Measurements from ENCODE around the gene UBL4B. TPM values are rescaled to one million over a fixed set of nuclear protein-coding genes. Genes with fewer than 3 reads are reported as not detected.

Gene UBL4B
- total RNA-seq, 2 donors from 2014 or later, result not detected

DNA sequence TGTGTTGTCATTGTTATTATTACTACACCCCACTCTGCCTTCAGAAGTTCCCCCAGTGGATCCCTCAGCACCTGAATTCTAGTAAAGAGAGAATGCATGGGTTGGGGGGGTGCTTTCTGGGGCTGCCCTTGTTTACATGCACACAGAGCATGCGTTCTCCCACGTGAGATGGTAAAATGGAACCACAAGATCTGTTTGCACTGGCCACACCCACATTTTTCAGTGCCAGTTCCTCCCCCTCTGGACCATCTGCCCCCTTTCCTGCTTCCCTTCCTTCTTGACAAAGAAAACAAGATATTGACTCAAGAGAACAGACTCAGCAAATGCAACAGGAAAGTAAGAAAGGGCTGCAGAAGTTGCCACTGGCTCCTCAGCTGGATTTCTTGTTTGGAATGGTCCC, 46.9 kb downstream of the UBL4B start:
- no peak for ATAC-seq

GRCh38 chr1:110160538-110161100, 48.4 kb downstream of the UBL4B start:
- Mint-ChIP-seq H3K27ac (peak overlapping the region in 1 of 2 donors; percentile 10), H3K36me3 (peaks cover 0 to 5% of the 10 kb centered on the region in 2 donors), H3K9me3 (peaks cover 0 to 3% of the 10 kb centered on the region in 2 donors)
- DNase-seq (ENCODE audit: low spot score in 2 of 2) (no peak), ATAC-seq (no peak)

More for the DNA sequence above, 46.9 kb downstream of the UBL4B start:
- Mint-ChIP-seq H3K27ac (no peak overlapping the region), H3K36me3 (peaks cover 0 to 5% of the 10 kb centered on the region in 2 donors), H3K9me3 (peaks cover 0 to 3% of the 10 kb centered on the region in 2 donors)
- no peak for DNase-seq (ENCODE audit: low spot score in 2 of 2)

- ATAC-seq, result no peak
- H3K27ac Mint-ChIP-seq, result no peak overlapping the region
- DNase-seq (ENCODE audit: low spot score in 2 of 2), result no peak
- H3K9me3 Mint-ChIP-seq, result peaks cover 0 to 3% of the 10 kb centered on the region in 2 donors
- H3K36me3 Mint-ChIP-seq, result peaks cover 0 to 5% of the 10 kb centered on the region in 2 donors
Measured at GRCh38 chr1:110161165-110161564, 48.9 kb downstream of the UBL4B start.

- peaks cover 0 to 3% of the 10 kb centered on the region in 2 donors for H3K9me3 Mint-ChIP-seq
- no peak for ATAC-seq
- peaks cover 0 to 5% of the 10 kb centered on the region in 2 donors for H3K36me3 Mint-ChIP-seq
- H3K27ac Mint-ChIP-seq, result peak overlapping the region in 1 of 2 donors; percentile 61
- DNase-seq (ENCODE audit: low spot score in 2 of 2), result peak in 1 of 2 donors; percentile 25
Measured at GRCh38 chr1:110161849-110162248, 49.6 kb downstream of the UBL4B start.

Other genes with a start within 250 kb of the UBL4B start
- 10 to 100 TPM; 13.7 to 19.9 TPM for gene CSF1, start 201.6 kb upstream of the UBL4B start, total RNA-seq
- gene AHCYL1, start 127.7 kb upstream of the UBL4B start, total RNA-seq, result 100 to 1,000 TPM in 1 of 2 donors, 10 to 100 TPM in 1; 78.8 to 112 TPM
- gene STRIP1, start 77.8 kb upstream of the UBL4B start, total RNA-seq, result 10 to 100 TPM; 26.5 to 39.8 TPM
- gene ALX3, start 41.8 kb upstream of the UBL4B start, total RNA-seq, result not detected
- gene SLC6A17, start 38.1 kb downstream of the UBL4B start, total RNA-seq, result under 1 TPM in 1 of 2 donors, not detected in 1; 0.04 TPM
- 10 to 100 TPM in 1 of 2 donors, 1 to 10 TPM in 1; 8.6 to 27.1 TPM for gene KCNC4, start 97.9 kb downstream of the UBL4B start, total RNA-seq
- gene RBM15, start 226.9 kb downstream of the UBL4B start, total RNA-seq, result 100 to 1,000 TPM in 1 of 2 donors, 10 to 100 TPM in 1; 71.0 to 173 TPM